Esophagus squamous epithelium (tissue), 5 donors: Measurements from ENCODE around the gene OR5A2. TPM values are rescaled to one million over a fixed set of nuclear protein-coding genes. Genes with fewer than 3 reads are reported as not detected.

Source experiments
- DNase-seq: peaks from one replicate; lab custom pipeline; 2025; lab: John Stamatoyannopoulos, UW
- H3K27ac ChIP-seq, 4 donors: fragments of 200-600 bp; sonication (generic); one replicate each; pipeline ENCODE4 v1.5.1; 2016 to 2019; ENCODE audit warnings: mild to moderate bottlenecking in 1 of 4
- H3K27me3 ChIP-seq, 4 donors: fragments of 200-600 bp; sonication (generic); 1 replicate in 3 of 4; 2 replicates in 1 of 4; pipeline versions ENCODE4 v1.5.1 to v1.6.0; 2017 to 2021; ENCODE audit warnings: antibody characterized with exemption in 1 of 4
- H3K36me3 ChIP-seq, 3 donors: fragments of 200-600 bp; sonication (generic); one replicate each; pipeline ENCODE4 v1.5.1; 2016 to 2019
- H3K4me1 ChIP-seq, 3 donors: fragments of 200-600 bp; sonication (generic); one replicate each; pipeline ENCODE4 v1.5.1; 2017 to 2019
- H3K4me3 ChIP-seq, 4 donors: fragments of 200-600 bp; sonication (generic); 1 replicate in 3 of 4; 2 replicates in 1 of 4; pipeline ENCODE4 v1.5.1; 2016 to 2019; ENCODE audit warnings: mild to moderate bottlenecking in 2 of 4, moderate library complexity in 1 of 4
- H3K9me3 ChIP-seq, 3 donors: fragments of 200-600 bp; sonication (generic); one replicate each; pipeline ENCODE4 v1.5.1; 2016 to 2019
- POLR2A ChIP-seq, 4 donors: fragments of 450-650 bp; IDR thresholded peaks; one replicate each; pipeline ENCODE4 v1.6.1; 2017; ENCODE audit warnings: antibody characterized with exemption in 4 of 4, mild to moderate bottlenecking in 4 of 4, moderate library complexity in 3 of 4
- WGBS, 2 donors: methylation state at CpG; one replicate each; pipeline ENCODE4 v1.1.5; 2018; 5-methylcytosine and 5-hydroxymethylcytosine counted together
- intact Hi-C: fragments of 100-400 bp; cut with DNase I; formaldehyde crosslinking; loops from one replicate; pipeline ENCODE4 v1.15.0; 2022
- total RNA-seq, 4 donors: library from RNA; depleted of rRNA; stranded (reverse); fragments of >200 nt; gene quantifications; one replicate each; pipeline ENCODE4 v1.1.0, GENCODE V29; 2016
- TF ChIP-seq, protein P1 (sequence below), 6 experiments: fragments of 450-650 bp in 4 of 6; fragments of 200-600 bp in 2 of 6; sonication (generic) in 2 of 6; IDR thresholded peaks; one replicate each; pipeline ENCODE4 v1.5.1; 2016 to 2019; ENCODE audit warnings: antibody characterized with exemption in 6 of 6, mild to moderate bottlenecking in 4 of 6, moderate library complexity in 4 of 6
- donor health status: DM: yes; HTN: yes; CAD: no.

Gene OR5A2
- total RNA-seq, 4 donors from 2014 or later: not detected

DNA sequence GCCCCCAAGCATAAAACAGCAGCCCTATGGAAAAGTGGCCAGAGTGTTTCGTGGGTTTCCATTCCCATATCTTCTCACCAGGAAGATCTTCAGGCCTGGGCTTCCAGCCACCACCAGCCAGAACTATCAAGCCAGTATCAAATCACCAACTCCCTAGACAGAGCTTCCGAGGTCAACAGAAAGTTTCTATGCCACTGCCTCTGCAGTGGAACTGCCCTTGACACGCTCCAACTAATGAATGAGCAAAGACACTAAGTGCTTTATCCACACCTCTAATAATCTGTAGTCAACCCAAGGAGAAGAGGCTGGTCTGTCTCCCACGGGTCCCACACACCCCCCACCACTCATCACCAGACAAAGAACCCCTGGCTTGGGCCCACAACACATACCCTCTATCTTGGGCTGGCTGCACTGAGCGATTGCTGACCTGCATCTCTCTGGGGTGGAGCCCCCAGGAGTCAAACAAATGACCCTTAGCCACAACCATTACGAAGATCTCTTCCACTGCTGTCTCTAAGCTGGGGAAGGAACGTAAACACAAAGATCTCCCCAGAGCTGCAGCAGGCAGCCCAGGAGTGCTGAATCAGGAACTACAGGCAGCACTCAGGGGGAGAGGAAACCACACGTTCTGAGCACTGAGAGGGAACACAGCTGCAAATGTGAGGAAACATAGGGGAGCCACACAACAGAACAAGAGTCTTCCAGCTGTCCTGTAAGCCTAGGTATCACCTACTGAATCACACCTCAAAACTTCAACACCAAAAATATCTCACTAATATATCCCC lies 57.8 kb downstream of the OR5A2 start:
- Histone ChIP-seq H3K36me3 (no peaks in the 10 kb centered on the region), H3K9me3 (no peaks in the 10 kb centered on the region), H3K27me3 (no peaks in the 10 kb centered on the region), H3K27ac (no peak overlapping the region), H3K4me3 (no peak overlapping the region), H3K4me1 (no peaks in the 10 kb centered on the region)
- TF ChIP-seq, protein P1, sequence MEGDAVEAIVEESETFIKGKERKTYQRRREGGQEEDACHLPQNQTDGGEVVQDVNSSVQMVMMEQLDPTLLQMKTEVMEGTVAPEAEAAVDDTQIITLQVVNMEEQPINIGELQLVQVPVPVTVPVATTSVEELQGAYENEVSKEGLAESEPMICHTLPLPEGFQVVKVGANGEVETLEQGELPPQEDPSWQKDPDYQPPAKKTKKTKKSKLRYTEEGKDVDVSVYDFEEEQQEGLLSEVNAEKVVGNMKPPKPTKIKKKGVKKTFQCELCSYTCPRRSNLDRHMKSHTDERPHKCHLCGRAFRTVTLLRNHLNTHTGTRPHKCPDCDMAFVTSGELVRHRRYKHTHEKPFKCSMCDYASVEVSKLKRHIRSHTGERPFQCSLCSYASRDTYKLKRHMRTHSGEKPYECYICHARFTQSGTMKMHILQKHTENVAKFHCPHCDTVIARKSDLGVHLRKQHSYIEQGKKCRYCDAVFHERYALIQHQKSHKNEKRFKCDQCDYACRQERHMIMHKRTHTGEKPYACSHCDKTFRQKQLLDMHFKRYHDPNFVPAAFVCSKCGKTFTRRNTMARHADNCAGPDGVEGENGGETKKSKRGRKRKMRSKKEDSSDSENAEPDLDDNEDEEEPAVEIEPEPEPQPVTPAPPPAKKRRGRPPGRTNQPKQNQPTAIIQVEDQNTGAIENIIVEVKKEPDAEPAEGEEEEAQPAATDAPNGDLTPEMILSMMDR (IDR thresholded peaks at IDR 0.05): no peak
- no peak for TF ChIP-seq POLR2A (IDR thresholded peaks at IDR 0.05)
- DNase-seq: no peak
- WGBS, 2 donors: 42 to 52% methylated on average over 5 of the region's 8 CpGs
- intact Hi-C loops: no loop called here

Other genes with a start within 250 kb of the OR5A2 start
- gene MPEG1, start 213.5 kb downstream of the OR5A2 start, total RNA-seq: 10 to 100 TPM in 1 of 4 donors, 1 to 10 TPM in 2, under 1 TPM in 1; 0.04 to 19.5 (median 5.1) TPM
- gene OR5AN1, start 67.5 kb downstream of the OR5A2 start, total RNA-seq: not detected
- not detected for gene OR5A1, start 10.1 kb upstream of the OR5A2 start, total RNA-seq
- not detected for gene OR4D6, start 30.5 kb upstream of the OR5A2 start, total RNA-seq
- gene OR4D10, start 46.9 kb upstream of the OR5A2 start, total RNA-seq: not detected
- gene OR4D11, start 77.2 kb upstream of the OR5A2 start, total RNA-seq: not detected
- gene OR4D9, start 85.1 kb upstream of the OR5A2 start, total RNA-seq: not detected
- 10 to 100 TPM; 19.4 to 28.8 (median 23.3) TPM for gene OSBP, start 189.4 kb upstream of the OR5A2 start, total RNA-seq
- gene PATL1, start 242.6 kb upstream of the OR5A2 start, total RNA-seq: 10 to 100 TPM; 11.2 to 17.9 (median 15.3) TPM